Measurements from ENCODE around the gene ADARB2. TPM values are rescaled to one million over a fixed set of nuclear protein-coding genes. Genes with fewer than 3 reads are reported as not detected.

ADARB2 gene
- total RNA-seq, 1 donor from 2014 or later: 0.05 TPM

GRCh38 chr10:1549591-1550290, 187.6 kb downstream of the ADARB2 start:
- no peaks in the 10 kb centered on the region for H3K36me3 Mint-ChIP-seq (ENCODE audit: low read depth)
- H3K27ac Mint-ChIP-seq: no peak overlapping the region
- intact Hi-C loops (cut with micrococcal nuclease): no loop called here
- H3K4me1 Mint-ChIP-seq (ENCODE audit: low read depth): no peaks in the 10 kb centered on the region
- H3K4me3 Mint-ChIP-seq (ENCODE audit: low read depth): no peak overlapping the region
- DNase-seq (ENCODE audit: low spot score): no peak
- no peaks in the 10 kb centered on the region for H3K9me3 Mint-ChIP-seq
- H3K27me3 Mint-ChIP-seq (ENCODE audit: low read depth): no peaks in the 10 kb centered on the region

GRCh38 chr10:1548596-1548995, 188.7 kb downstream of the ADARB2 start:
- intact Hi-C loops (cut with micrococcal nuclease): no loop called here
- no peaks in the 10 kb centered on the region for H3K9me3 Mint-ChIP-seq
- DNase-seq (ENCODE audit: low spot score): no peak
- H3K36me3 Mint-ChIP-seq (ENCODE audit: low read depth): no peaks in the 10 kb centered on the region
- H3K4me3 Mint-ChIP-seq (ENCODE audit: low read depth): no peak overlapping the region
- no peak overlapping the region for H3K27ac Mint-ChIP-seq
- no peaks in the 10 kb centered on the region for H3K4me1 Mint-ChIP-seq (ENCODE audit: low read depth)
- no peaks in the 10 kb centered on the region for H3K27me3 Mint-ChIP-seq (ENCODE audit: low read depth)

DNA sequence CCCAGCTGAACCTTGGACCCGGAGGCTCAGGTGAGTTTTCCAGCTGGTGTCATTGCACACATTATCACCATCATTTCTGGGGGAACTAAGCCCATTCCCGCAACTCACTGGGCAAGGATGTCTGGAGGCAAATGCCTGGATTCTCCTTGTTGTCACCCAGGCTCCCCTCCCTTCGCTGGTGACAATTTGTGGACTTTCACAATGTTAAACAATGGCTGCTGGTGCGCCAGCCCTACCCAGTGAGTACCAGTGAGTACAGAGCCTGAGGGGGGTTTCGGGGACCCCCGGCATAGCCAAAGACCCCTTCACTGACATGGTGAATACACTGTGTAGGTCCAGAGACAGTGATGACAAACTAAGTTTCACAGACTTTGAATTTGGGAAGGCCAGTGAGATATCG, 189.2 kb downstream of the ADARB2 start:
- H3K36me3 Mint-ChIP-seq (ENCODE audit: low read depth): no peaks in the 10 kb centered on the region
- H3K4me3 Mint-ChIP-seq (ENCODE audit: low read depth): no peak overlapping the region

GRCh38 chr10:1546431-1547110, 190.8 kb downstream of the ADARB2 start:
- DNase-seq (ENCODE audit: low spot score): no peak
- no peaks in the 10 kb centered on the region for H3K9me3 Mint-ChIP-seq
- no peaks in the 10 kb centered on the region for H3K4me1 Mint-ChIP-seq (ENCODE audit: low read depth)
- H3K27me3 Mint-ChIP-seq (ENCODE audit: low read depth): no peaks in the 10 kb centered on the region
- H3K27ac Mint-ChIP-seq: no peak overlapping the region
- no peak overlapping the region for H3K4me3 Mint-ChIP-seq (ENCODE audit: low read depth)
- intact Hi-C loops (cut with micrococcal nuclease): no loop called here
- H3K36me3 Mint-ChIP-seq (ENCODE audit: low read depth): no peaks in the 10 kb centered on the region

More for the DNA sequence above, 189.2 kb downstream of the ADARB2 start:
- no peak for DNase-seq (ENCODE audit: low spot score)
- Mint-ChIP-seq H3K27me3 (ENCODE audit: low read depth) (no peaks in the 10 kb centered on the region), H3K9me3 (no peaks in the 10 kb centered on the region), H3K27ac (no peak overlapping the region), H3K4me1 (ENCODE audit: low read depth) (no peaks in the 10 kb centered on the region)
- intact Hi-C loops (cut with micrococcal nuclease): no loop called here

DNA sequence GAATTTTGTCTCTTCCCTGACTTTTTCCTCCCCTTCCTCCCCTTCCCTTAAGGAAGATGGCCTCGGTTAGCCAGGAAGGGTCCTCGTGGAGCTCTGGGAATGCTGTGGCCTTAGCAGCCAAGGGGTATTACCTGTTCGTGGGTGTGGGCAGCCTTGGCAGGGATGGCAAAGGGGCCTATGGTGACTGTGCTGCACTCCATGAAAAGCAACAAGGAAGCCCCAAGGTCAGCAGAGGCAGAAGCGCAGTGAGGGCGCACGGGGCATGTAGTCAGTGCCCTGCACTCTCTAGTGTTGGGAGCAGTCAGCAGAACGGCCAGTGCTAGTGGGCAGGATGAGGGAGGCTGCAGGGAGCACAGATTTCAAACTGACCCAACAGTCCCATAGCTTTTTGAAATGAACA, 191.8 kb downstream of the ADARB2 start:
- Mint-ChIP-seq H3K27me3 (ENCODE audit: low read depth) (no peaks in the 10 kb centered on the region), H3K36me3 (ENCODE audit: low read depth) (no peaks in the 10 kb centered on the region), H3K9me3 (no peaks in the 10 kb centered on the region), H3K27ac (no peak overlapping the region), H3K4me3 (ENCODE audit: low read depth) (no peak overlapping the region), H3K4me1 (ENCODE audit: low read depth) (no peaks in the 10 kb centered on the region)
- DNase-seq (ENCODE audit: low spot score): no peak
- intact Hi-C loops (cut with micrococcal nuclease): no loop called here

DNA sequence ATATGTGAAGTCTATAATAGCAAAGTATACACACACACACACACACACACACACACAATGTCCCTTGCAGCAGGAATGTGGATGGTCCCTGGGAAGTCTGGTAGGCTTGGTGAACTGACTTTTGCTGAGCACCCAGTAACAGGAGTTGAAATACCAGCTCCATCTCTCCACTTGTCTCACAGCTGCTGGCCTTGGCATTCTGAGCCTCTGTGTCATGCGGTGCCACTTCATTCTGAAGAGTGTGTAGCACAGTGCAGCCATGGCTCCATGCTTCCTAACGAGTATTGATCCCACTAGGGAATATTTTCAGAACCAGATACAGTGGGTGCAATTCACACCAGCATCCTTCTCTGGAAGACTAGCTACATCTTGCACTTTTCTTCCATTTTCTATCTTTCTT, 192.4 kb downstream of the ADARB2 start:
- Mint-ChIP-seq H3K27ac (no peak overlapping the region), H3K9me3 (no peaks in the 10 kb centered on the region), H3K27me3 (ENCODE audit: low read depth) (no peaks in the 10 kb centered on the region), H3K4me1 (ENCODE audit: low read depth) (no peaks in the 10 kb centered on the region), H3K36me3 (ENCODE audit: low read depth) (no peaks in the 10 kb centered on the region), H3K4me3 (ENCODE audit: low read depth) (no peak overlapping the region)
- intact Hi-C loops (cut with micrococcal nuclease): no loop called here
- no peak for DNase-seq (ENCODE audit: low spot score)

DNA sequence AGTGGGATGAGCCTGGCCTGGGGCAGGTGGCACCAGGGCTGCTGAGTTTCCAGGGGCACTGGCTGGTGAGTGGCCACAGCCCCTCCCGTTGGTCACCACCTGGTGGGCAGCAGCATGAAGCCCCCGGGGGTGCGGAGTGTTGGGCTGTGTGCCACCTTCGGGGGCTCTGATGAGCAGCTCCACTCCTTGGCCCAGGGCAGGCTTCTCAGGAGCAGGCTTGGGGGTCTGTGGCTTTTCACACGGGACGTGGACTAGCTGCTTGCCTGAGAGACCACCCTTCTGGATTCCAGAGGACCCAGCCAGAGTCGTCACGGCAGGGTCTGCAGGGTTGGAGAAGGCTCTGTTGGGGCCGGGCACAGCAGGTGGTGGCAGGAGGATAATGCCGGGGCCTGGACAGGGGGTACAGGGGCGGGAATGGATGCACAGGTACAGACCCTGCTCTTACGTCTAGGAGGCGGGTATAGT, 193.1 kb downstream of the ADARB2 start:
- Mint-ChIP-seq H3K36me3 (ENCODE audit: low read depth) (no peaks in the 10 kb centered on the region), H3K27ac (no peak overlapping the region), H3K9me3 (no peaks in the 10 kb centered on the region), H3K4me1 (ENCODE audit: low read depth) (no peaks in the 10 kb centered on the region), H3K4me3 (ENCODE audit: low read depth) (no peak overlapping the region), H3K27me3 (ENCODE audit: low read depth) (no peaks in the 10 kb centered on the region)
- DNase-seq (ENCODE audit: low spot score): no peak
- intact Hi-C loops (cut with micrococcal nuclease): no loop called here

DNA sequence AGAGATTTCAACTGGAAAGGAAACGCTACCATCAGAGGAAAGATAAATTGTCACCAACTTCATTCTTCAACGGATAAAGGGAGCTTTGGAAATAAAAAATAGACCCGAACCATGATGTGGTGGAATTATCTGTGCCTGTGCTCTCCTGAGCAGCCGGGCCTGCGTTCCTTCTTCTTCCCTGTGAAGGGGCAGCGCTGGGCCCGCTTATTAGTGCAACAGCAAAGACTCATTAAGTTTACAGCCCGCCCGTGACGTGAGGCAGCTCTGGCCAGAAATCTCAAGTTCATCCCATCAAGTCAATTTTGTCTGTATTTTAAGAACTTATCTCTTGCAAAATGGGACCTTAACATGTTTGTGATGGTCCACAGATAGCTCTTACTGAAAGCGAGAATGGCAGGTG, 193.7 kb downstream of the ADARB2 start:
- Mint-ChIP-seq H3K27me3 (ENCODE audit: low read depth) (no peaks in the 10 kb centered on the region), H3K4me1 (ENCODE audit: low read depth) (no peaks in the 10 kb centered on the region), H3K27ac (no peak overlapping the region), H3K9me3 (no peaks in the 10 kb centered on the region), H3K36me3 (ENCODE audit: low read depth) (no peaks in the 10 kb centered on the region), H3K4me3 (ENCODE audit: low read depth) (no peak overlapping the region)
- DNase-seq (ENCODE audit: low spot score): no peak
- intact Hi-C loops (cut with micrococcal nuclease): no loop called here

DNA sequence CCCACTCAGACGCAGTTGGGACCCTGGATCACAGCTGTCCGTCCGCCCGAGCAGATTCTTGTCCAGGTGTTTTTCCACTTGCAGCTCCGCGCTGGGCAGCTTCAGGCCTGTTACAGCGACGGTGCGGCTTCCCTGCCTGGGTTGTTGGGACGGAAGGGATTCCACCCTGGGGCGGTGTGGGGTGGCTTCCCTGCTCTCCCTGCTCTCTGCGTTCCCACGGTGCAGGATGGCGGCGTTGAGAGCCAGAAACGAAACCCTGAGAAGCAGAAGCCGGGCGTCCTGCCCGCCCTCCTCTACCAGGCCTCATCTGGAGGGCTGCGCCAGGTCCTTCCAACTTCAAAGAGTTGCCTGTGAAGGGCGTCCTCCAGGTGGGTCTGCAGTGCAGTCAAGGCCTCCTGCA, 194.4 kb downstream of the ADARB2 start:
- DNase-seq (ENCODE audit: low spot score): no peak
- no peaks in the 10 kb centered on the region for H3K9me3 Mint-ChIP-seq
- no peaks in the 10 kb centered on the region for H3K36me3 Mint-ChIP-seq (ENCODE audit: low read depth)
- intact Hi-C loops (cut with micrococcal nuclease): no loop called here
- H3K4me1 Mint-ChIP-seq (ENCODE audit: low read depth): no peaks in the 10 kb centered on the region
- H3K27ac Mint-ChIP-seq: no peak overlapping the region
- H3K27me3 Mint-ChIP-seq (ENCODE audit: low read depth): no peaks in the 10 kb centered on the region
- no peak overlapping the region for H3K4me3 Mint-ChIP-seq (ENCODE audit: low read depth)

DNA sequence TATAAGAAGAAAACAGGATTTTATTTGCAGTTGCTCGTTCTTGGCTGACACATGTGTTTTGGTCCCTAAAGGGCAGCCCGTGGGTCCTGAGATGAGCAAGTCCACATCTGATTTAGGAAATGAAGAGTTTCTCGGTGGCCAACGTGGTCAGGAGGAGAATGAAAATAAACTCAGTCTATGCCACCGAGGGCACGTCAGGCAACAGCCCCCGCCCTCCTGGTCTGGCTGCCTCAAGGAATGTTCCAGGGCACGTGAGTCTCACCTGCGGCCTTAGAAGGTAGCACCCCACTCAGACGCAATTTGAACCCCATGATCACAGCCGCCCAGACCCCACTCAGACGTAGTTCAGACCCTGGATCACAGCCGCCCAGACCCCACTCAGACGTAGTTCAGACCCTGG, 197.2 kb downstream of the ADARB2 start:
- Mint-ChIP-seq H3K4me1 (ENCODE audit: low read depth) (no peaks in the 10 kb centered on the region), H3K27me3 (ENCODE audit: low read depth) (no peaks in the 10 kb centered on the region), H3K9me3 (no peaks in the 10 kb centered on the region), H3K4me3 (ENCODE audit: low read depth) (no peak overlapping the region), H3K36me3 (ENCODE audit: low read depth) (no peaks in the 10 kb centered on the region), H3K27ac (no peak overlapping the region)
- intact Hi-C loops (cut with micrococcal nuclease): no loop called here
- DNase-seq (ENCODE audit: low spot score): no peak

GRCh38 chr10:1539216-1539615, 198.1 kb downstream of the ADARB2 start:
- intact Hi-C loops (cut with micrococcal nuclease): no loop called here
- H3K4me3 Mint-ChIP-seq (ENCODE audit: low read depth): no peak overlapping the region
- DNase-seq (ENCODE audit: low spot score): no peak
- H3K4me1 Mint-ChIP-seq (ENCODE audit: low read depth): no peaks in the 10 kb centered on the region
- no peaks in the 10 kb centered on the region for H3K27me3 Mint-ChIP-seq (ENCODE audit: low read depth)
- no peak overlapping the region for H3K27ac Mint-ChIP-seq
- H3K9me3 Mint-ChIP-seq: no peaks in the 10 kb centered on the region
- no peaks in the 10 kb centered on the region for H3K36me3 Mint-ChIP-seq (ENCODE audit: low read depth)

DNA sequence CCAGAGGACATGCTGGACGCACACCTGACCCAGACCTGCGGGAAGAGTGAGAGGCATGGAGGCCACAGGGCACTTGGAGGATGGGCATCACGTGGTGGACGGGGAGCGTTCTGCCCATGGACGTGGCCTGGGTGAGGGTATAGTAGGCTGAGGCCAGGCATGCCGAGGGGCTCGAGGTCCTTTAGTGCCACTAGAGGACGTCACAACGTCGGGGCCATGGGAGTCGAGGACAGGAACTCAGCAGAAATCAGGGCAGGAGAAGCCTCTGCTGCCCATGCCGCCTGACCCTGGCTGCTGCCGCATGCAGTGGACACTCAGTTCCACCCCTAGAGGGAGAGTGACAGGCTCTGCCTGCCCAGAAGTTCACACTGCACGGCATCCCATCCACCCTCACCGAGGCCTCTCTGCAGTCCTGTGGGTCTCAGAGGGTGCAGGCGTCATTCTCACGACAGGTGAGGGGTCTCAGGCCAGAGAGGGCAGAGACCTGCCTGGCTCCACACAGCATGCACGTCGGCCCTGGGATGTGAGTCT, 198.7 kb downstream of the ADARB2 start:
- no peaks in the 10 kb centered on the region for H3K36me3 Mint-ChIP-seq (ENCODE audit: low read depth)
- intact Hi-C loops (cut with micrococcal nuclease): no loop called here
- H3K4me1 Mint-ChIP-seq (ENCODE audit: low read depth): no peaks in the 10 kb centered on the region
- no peak overlapping the region for H3K4me3 Mint-ChIP-seq (ENCODE audit: low read depth)
- H3K27me3 Mint-ChIP-seq (ENCODE audit: low read depth): no peaks in the 10 kb centered on the region
- H3K27ac Mint-ChIP-seq: no peak overlapping the region
- DNase-seq (ENCODE audit: low spot score): no peak
- H3K9me3 Mint-ChIP-seq: no peaks in the 10 kb centered on the region

- no peak overlapping the region for H3K27ac Mint-ChIP-seq
Measured at GRCh38 chr10:1538121-1538520, 199.2 kb downstream of the ADARB2 start.

More at GRCh38 chr10:1538121-1538520, 199.2 kb downstream of the ADARB2 start:
- no peaks in the 10 kb centered on the region for H3K27me3 Mint-ChIP-seq (ENCODE audit: low read depth)
- intact Hi-C loops (cut with micrococcal nuclease): no loop called here
- no peaks in the 10 kb centered on the region for H3K9me3 Mint-ChIP-seq
- DNase-seq (ENCODE audit: low spot score): no peak
- H3K36me3 Mint-ChIP-seq (ENCODE audit: low read depth): no peaks in the 10 kb centered on the region
- H3K4me3 Mint-ChIP-seq (ENCODE audit: low read depth): no peak overlapping the region
- no peaks in the 10 kb centered on the region for H3K4me1 Mint-ChIP-seq (ENCODE audit: low read depth)

All from activated T-helper 2 cell treated with anti-CD3 and anti-CD28 coated beads, Interferon-gamma antibody, Interleukin-2, Interleukin-4, amounts not matched to agents 10 μg/mL and 5 μg/mL and 100 μg/mL, durations not matched to agents 14 hours and 24 hours and 36 hours (primary cell).